ENCODE results near the gene ATG2B.

Gene ATG2B

GRCh38 chr14:96257900-96258299, 105.2 kb downstream of the ATG2B start:
- no peak overlapping the region for H3K4me2 ChIP-seq (ENCODE audit: low read length)
- H3K36me3 ChIP-seq (ENCODE audit: control insufficient read depth, insufficient read depth, low read length) = no peaks in the 10 kb centered on the region
- no peaks in the 10 kb centered on the region for H3K79me2 ChIP-seq
- no peak overlapping the region for H3K9ac ChIP-seq
- H3K4me1 ChIP-seq = no peaks in the 10 kb centered on the region
- H3K27ac ChIP-seq = no peak overlapping the region
- H3K27me3 ChIP-seq (ENCODE audit: control insufficient read depth, insufficient read depth, low read length) = no peaks in the 10 kb centered on the region
- H2AFZ ChIP-seq = no peak overlapping the region
- TF ChIP-seq CTCF (IDR thresholded peaks at IDR 0.05) = no peak
- H3K9me3 ChIP-seq (ENCODE audit: control insufficient read depth, low read length) = no peaks in the 10 kb centered on the region
- H3K4me3 ChIP-seq (ENCODE audit: low read depth, low read length) = no peak overlapping the region

- H3K79me2 ChIP-seq = no peaks in the 10 kb centered on the region
- no peaks in the 10 kb centered on the region for H3K4me1 ChIP-seq
- H3K9ac ChIP-seq = no peak overlapping the region
- no peak overlapping the region for H3K27ac ChIP-seq
- H3K4me2 ChIP-seq (ENCODE audit: low read length) = no peak overlapping the region
- H2AFZ ChIP-seq = no peak overlapping the region
- H3K9me3 ChIP-seq (ENCODE audit: control insufficient read depth, low read length) = no peaks in the 10 kb centered on the region
- no peaks in the 10 kb centered on the region for H3K36me3 ChIP-seq (ENCODE audit: control insufficient read depth, insufficient read depth, low read length)
- H3K4me3 ChIP-seq (ENCODE audit: low read depth, low read length) = no peak overlapping the region
- no peaks in the 10 kb centered on the region for H3K27me3 ChIP-seq (ENCODE audit: control insufficient read depth, insufficient read depth, low read length)
- TF ChIP-seq CTCF (IDR thresholded peaks at IDR 0.05) = no peak
Measured at GRCh38 chr14:96257056-96257455, 106.1 kb downstream of the ATG2B start.

- H3K4me2 ChIP-seq (ENCODE audit: low read length) = no peak overlapping the region
- no peak for TF ChIP-seq CTCF (IDR thresholded peaks at IDR 0.05)
- no peak overlapping the region for H3K9ac ChIP-seq
- H3K4me1 ChIP-seq = no peaks in the 10 kb centered on the region
- no peaks in the 10 kb centered on the region for H3K36me3 ChIP-seq (ENCODE audit: control insufficient read depth, insufficient read depth, low read length)
- H3K79me2 ChIP-seq = no peaks in the 10 kb centered on the region
- no peak overlapping the region for H2AFZ ChIP-seq
- H3K27me3 ChIP-seq (ENCODE audit: control insufficient read depth, insufficient read depth, low read length) = no peaks in the 10 kb centered on the region
- no peak overlapping the region for H3K4me3 ChIP-seq (ENCODE audit: low read depth, low read length)
- no peak overlapping the region for H3K27ac ChIP-seq
- H3K9me3 ChIP-seq (ENCODE audit: control insufficient read depth, low read length) = no peaks in the 10 kb centered on the region
Measured at GRCh38 chr14:96256407-96256806, 106.7 kb downstream of the ATG2B start.

- H3K4me2 ChIP-seq (ENCODE audit: low read length) = no peak within 1 kb of the TSS
- no peaks in the 10 kb centered on the region for H3K4me1 ChIP-seq
- H3K4me3 ChIP-seq (ENCODE audit: low read depth, low read length) = no peak within 1 kb of the TSS
- H3K27me3 ChIP-seq (ENCODE audit: control insufficient read depth, insufficient read depth, low read length) = no peaks in the 10 kb centered on the region
- H3K79me2 ChIP-seq = no peaks in the 10 kb centered on the region
- H3K9ac ChIP-seq = no peak within 1 kb of the TSS
- no peak for TF ChIP-seq CTCF (IDR thresholded peaks at IDR 0.05)
- H3K9me3 ChIP-seq (ENCODE audit: control insufficient read depth, low read length) = no peaks in the 10 kb centered on the region
- no peaks in the 10 kb centered on the region for H3K36me3 ChIP-seq (ENCODE audit: control insufficient read depth, insufficient read depth, low read length)
- no peak within 1 kb of the TSS for H3K27ac ChIP-seq
- H2AFZ ChIP-seq = no peak within 1 kb of the TSS
Measured at GRCh38 chr14:96255501-96256366, 107.4 kb downstream of the ATG2B start, which contains the start of gene BDKRB1. TSS of gene BDKRB1 (plus strand) at chr14:96256210. CDS start at chr14:96263683, 7,473 bp downstream.

GRCh38 chr14:96254687-96255086, 108.5 kb downstream of the ATG2B start:
- H3K9me3 ChIP-seq (ENCODE audit: control insufficient read depth, low read length) = no peaks in the 10 kb centered on the region
- no peak overlapping the region for H3K4me2 ChIP-seq (ENCODE audit: low read length)
- no peak overlapping the region for H3K9ac ChIP-seq
- H2AFZ ChIP-seq = no peak overlapping the region
- TF ChIP-seq CTCF (IDR thresholded peaks at IDR 0.05) = no peak
- H3K4me3 ChIP-seq (ENCODE audit: low read depth, low read length) = no peak overlapping the region
- no peak overlapping the region for H3K27ac ChIP-seq
- no peaks in the 10 kb centered on the region for H3K27me3 ChIP-seq (ENCODE audit: control insufficient read depth, insufficient read depth, low read length)
- no peaks in the 10 kb centered on the region for H3K4me1 ChIP-seq
- H3K36me3 ChIP-seq (ENCODE audit: control insufficient read depth, insufficient read depth, low read length) = no peaks in the 10 kb centered on the region
- no peaks in the 10 kb centered on the region for H3K79me2 ChIP-seq

Measured in parathyroid adenoma (tissue), 2 donors.